Measurements from ENCODE around the gene YY1.

DNA sequence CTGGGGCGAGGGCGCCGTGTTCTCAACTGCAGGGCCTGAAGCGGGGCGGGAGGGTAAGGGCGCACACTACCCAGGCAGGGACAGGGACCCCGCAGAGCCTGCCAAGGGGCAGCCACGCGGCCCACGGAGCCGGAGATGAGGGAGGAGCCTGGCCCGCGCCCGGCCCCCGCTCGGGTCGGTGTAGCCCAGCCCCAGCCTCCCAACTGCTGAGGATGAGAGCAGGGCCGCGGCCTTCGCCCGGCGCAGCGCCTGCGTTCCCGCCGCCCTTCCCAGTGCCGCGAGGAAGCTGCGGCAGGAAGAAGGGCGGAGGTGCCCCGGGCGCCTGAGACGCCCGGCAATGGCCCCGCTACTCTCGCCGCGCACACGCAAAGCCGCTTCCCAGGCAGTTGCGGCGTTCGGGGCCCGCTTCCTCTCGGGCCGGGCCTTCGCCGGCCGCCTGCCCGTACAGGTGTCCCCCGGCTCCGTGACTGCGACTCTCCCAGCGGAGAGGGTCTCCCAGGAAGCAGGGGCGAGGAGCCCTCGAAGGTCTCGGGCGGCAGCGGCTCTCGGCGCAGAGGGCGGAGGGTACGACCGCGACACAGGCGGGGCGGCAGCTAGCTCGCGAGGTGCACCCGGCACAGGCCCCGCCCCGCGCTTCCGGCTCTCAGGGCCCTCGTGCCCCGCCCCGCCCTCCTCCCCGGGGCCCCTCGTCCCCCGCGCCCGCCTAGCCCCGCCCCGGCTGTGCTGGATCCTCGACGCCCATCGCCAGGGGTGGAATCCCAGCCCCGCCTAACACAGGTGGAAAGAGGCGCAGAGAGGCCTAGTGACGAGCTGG is 24.8 kb upstream of the YY1 start:
- TF ChIP-seq, protein P1, sequence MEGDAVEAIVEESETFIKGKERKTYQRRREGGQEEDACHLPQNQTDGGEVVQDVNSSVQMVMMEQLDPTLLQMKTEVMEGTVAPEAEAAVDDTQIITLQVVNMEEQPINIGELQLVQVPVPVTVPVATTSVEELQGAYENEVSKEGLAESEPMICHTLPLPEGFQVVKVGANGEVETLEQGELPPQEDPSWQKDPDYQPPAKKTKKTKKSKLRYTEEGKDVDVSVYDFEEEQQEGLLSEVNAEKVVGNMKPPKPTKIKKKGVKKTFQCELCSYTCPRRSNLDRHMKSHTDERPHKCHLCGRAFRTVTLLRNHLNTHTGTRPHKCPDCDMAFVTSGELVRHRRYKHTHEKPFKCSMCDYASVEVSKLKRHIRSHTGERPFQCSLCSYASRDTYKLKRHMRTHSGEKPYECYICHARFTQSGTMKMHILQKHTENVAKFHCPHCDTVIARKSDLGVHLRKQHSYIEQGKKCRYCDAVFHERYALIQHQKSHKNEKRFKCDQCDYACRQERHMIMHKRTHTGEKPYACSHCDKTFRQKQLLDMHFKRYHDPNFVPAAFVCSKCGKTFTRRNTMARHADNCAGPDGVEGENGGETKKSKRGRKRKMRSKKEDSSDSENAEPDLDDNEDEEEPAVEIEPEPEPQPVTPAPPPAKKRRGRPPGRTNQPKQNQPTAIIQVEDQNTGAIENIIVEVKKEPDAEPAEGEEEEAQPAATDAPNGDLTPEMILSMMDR (IDR thresholded peaks at IDR 0.05): no peak
- TF ChIP-seq ESRRA (CRISPR knock-in tag; IDR thresholded peaks at IDR 0.05; ENCODE audit: borderline replicate concordance) (no peak; the same call in 1 of the 2 replicates), GABPB1 (CRISPR knock-in tag; IDR thresholded peaks at IDR 0.05) (no peak), ZNF416 (CRISPR knock-in tag; IDR thresholded peaks at IDR 0.05) (no peak), SP1 (CRISPR knock-in tag; conservative IDR thresholded peaks at IDR 0.05) (peak; percentile 68), EMX1 (CRISPR knock-in tag; IDR thresholded peaks at IDR 0.05) (no peak), JUN (CRISPR knock-in tag; IDR thresholded peaks at IDR 0.05) (no peak), SMAD3 (CRISPR knock-in tag; IDR thresholded peaks at IDR 0.05; ENCODE audit: borderline replicate concordance) (no peak; the same call in 1 of the 2 replicates), TEAD4 (CRISPR knock-in tag; IDR thresholded peaks at IDR 0.05) (no peak), NFYB (CRISPR knock-in tag; conservative IDR thresholded peaks at IDR 0.05; ENCODE audit: low read depth) (no peak; the same call in 1 of the 2 replicates)
- TF ChIP-seq, protein P2, sequence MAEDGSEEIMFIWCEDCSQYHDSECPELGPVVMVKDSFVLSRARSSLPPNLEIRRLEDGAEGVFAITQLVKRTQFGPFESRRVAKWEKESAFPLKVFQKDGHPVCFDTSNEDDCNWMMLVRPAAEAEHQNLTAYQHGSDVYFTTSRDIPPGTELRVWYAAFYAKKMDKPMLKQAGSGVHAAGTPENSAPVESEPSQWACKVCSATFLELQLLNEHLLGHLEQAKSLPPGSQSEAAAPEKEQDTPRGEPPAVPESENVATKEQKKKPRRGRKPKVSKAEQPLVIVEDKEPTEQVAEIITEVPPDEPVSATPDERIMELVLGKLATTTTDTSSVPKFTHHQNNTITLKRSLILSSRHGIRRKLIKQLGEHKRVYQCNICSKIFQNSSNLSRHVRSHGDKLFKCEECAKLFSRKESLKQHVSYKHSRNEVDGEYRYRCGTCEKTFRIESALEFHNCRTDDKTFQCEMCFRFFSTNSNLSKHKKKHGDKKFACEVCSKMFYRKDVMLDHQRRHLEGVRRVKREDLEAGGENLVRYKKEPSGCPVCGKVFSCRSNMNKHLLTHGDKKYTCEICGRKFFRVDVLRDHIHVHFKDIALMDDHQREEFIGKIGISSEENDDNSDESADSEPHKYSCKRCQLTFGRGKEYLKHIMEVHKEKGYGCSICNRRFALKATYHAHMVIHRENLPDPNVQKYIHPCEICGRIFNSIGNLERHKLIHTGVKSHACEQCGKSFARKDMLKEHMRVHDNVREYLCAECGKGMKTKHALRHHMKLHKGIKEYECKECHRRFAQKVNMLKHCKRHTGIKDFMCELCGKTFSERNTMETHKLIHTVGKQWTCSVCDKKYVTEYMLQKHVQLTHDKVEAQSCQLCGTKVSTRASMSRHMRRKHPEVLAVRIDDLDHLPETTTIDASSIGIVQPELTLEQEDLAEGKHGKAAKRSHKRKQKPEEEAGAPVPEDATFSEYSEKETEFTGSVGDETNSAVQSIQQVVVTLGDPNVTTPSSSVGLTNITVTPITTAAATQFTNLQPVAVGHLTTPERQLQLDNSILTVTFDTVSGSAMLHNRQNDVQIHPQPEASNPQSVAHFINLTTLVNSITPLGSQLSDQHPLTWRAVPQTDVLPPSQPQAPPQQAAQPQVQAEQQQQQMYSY (CRISPR knock-in tag; IDR thresholded peaks at IDR 0.05): no peak
- TF ChIP-seq, protein P3, sequence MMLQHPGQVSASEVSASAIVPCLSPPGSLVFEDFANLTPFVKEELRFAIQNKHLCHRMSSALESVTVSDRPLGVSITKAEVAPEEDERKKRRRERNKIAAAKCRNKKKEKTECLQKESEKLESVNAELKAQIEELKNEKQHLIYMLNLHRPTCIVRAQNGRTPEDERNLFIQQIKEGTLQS (CRISPR knock-in tag; conservative IDR thresholded peaks at IDR 0.05): no peak
